ENCODE measurements around the gene PRM2.

DNA sequence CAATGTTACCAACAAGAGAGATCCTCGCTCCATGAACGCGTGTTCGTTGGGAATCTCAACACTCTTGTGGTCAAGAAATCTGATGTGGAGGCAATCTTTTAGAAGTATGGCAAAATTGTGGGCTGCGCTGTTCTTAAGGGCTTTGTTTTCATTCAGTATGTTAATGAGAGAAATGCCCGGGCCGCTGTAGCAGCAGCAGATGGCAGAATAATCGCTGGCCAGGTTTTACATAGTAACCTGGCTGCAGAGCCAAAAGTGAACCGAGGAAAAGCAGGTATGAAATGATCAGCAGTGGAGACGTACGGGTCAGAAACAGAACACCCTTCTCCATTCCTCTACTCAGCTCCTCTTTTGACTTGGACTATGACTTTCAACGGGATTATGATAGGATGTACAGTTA, 33.6 kb downstream of the PRM2 start:
- no peak for TF ChIP-seq POLR2AphosphoS5 (IDR thresholded peaks at IDR 0.05)
- TF ChIP-seq, protein P1, sequence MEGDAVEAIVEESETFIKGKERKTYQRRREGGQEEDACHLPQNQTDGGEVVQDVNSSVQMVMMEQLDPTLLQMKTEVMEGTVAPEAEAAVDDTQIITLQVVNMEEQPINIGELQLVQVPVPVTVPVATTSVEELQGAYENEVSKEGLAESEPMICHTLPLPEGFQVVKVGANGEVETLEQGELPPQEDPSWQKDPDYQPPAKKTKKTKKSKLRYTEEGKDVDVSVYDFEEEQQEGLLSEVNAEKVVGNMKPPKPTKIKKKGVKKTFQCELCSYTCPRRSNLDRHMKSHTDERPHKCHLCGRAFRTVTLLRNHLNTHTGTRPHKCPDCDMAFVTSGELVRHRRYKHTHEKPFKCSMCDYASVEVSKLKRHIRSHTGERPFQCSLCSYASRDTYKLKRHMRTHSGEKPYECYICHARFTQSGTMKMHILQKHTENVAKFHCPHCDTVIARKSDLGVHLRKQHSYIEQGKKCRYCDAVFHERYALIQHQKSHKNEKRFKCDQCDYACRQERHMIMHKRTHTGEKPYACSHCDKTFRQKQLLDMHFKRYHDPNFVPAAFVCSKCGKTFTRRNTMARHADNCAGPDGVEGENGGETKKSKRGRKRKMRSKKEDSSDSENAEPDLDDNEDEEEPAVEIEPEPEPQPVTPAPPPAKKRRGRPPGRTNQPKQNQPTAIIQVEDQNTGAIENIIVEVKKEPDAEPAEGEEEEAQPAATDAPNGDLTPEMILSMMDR (IDR thresholded peaks at IDR 0.05), result no peak

Data from prostate gland (tissue), 2 donors.